Upper lobe of right lung (tissue), 1 donor: Measurements from ENCODE around the gene GOT1. TPM values are rescaled to one million over a fixed set of nuclear protein-coding genes. Genes with fewer than 3 reads are reported as not detected.

ENCODE experiments used
- ATAC-seq: fragments of 200-7000 bp; cut with Tn5 transposase; one replicate; pipeline ENCODE4 v1.9.1; 2020; ENCODE audit warnings: mild to moderate bottlenecking, moderate library complexity
- DNase-seq: peaks from one replicate; pipeline ENCODE4 v3.0.0-alpha.2; 2020
- H3K27ac ChIP-seq: fragments of 200-600 bp; one replicate; pipeline ENCODE4 v1.8.0; 2022
- H3K27me3 ChIP-seq: fragments of 200-600 bp; one replicate; pipeline ENCODE4 v1.8.0; 2022; ENCODE audit warnings: mild to moderate bottlenecking
- H3K36me3 ChIP-seq: fragments of 200-600 bp; one replicate; pipeline ENCODE4 v1.8.0; 2022
- H3K4me1 ChIP-seq: fragments of 200-600 bp; one replicate; pipeline ENCODE4 v1.8.0; 2022
- H3K4me3 ChIP-seq: fragments of 200-600 bp; one replicate; pipeline ENCODE4 v1.8.0; 2022; ENCODE audit warnings: mild to moderate bottlenecking
- H3K9me3 ChIP-seq: fragments of 200-600 bp; one replicate; pipeline ENCODE4 v1.8.0; 2022
- CTCF ChIP-seq: fragments of 200-600 bp; IDR thresholded peaks from one replicate; pipeline ENCODE4 v1.8.0; 2022; ENCODE audit warnings: antibody characterized with exemption
- intact Hi-C: fragments of 100-400 bp; cut with DNase I; formaldehyde crosslinking; loops from one replicate; pipeline ENCODE4 v1.11.0; 2022
- total RNA-seq: library from RNA; stranded (reverse); fragmentation: NEBNext Ultra II Directional; extraction: Animal tissue kit (Norgen Biotek cat#: 25700); gene quantifications from one replicate; pipeline ENCODE4 v1.2.1, GENCODE V29; 2021
- donor health status: DM: no; HTN: yes; CAD: no; lungs with severe emphysema.

Gene GOT1
- total RNA-seq, 1 donor from 2014 or later: 25.0 TPM

- no peaks in the 10 kb centered on the region for H3K36me3 ChIP-seq
- ATAC-seq (no peak), DNase-seq (no peak)
- H3K9me3 ChIP-seq: no peaks in the 10 kb centered on the region
- no peaks in the 10 kb centered on the region for H3K4me1 ChIP-seq
- H3K27ac ChIP-seq: no peak overlapping the region
- intact Hi-C loops: no loop called here
- no peak overlapping the region for H3K4me3 ChIP-seq
- H3K27me3 ChIP-seq: peaks cover 22% of the 10 kb centered on the region
- no peak for TF ChIP-seq CTCF
Observed at GRCh38 chr10:99460070-99460469, 29.6 kb upstream of the GOT1 start.

- ATAC-seq (no peak), DNase-seq (no peak)
- intact Hi-C loops: no loop called here
- TF ChIP-seq CTCF: no peak
- Histone ChIP-seq H3K27ac (no peak overlapping the region), H3K4me1 (no peaks in the 10 kb centered on the region), H3K4me3 (no peak overlapping the region), H3K27me3 (peaks cover 22% of the 10 kb centered on the region), H3K9me3 (no peaks in the 10 kb centered on the region), H3K36me3 (no peaks in the 10 kb centered on the region)
Observed at GRCh38 chr10:99459217-99459616, 28.8 kb upstream of the GOT1 start.

GRCh38 chr10:99457813-99458212 is 27.4 kb upstream of the GOT1 start:
- Histone ChIP-seq H3K9me3 (no peaks in the 10 kb centered on the region), H3K36me3 (no peaks in the 10 kb centered on the region), H3K4me3 (no peak overlapping the region), H3K27ac (no peak overlapping the region), H3K27me3 (peaks cover 28% of the 10 kb centered on the region), H3K4me1 (no peaks in the 10 kb centered on the region)
- DNase-seq (no peak), ATAC-seq (no peak)
- intact Hi-C loops: no loop called here
- no peak for TF ChIP-seq CTCF

- no peak overlapping the region for H3K27ac ChIP-seq
- DNase-seq (no peak), ATAC-seq (no peak)
- H3K27me3 ChIP-seq: peaks cover 28% of the 10 kb centered on the region
- no peak overlapping the region for H3K4me3 ChIP-seq
- intact Hi-C loops: no loop called here
- no peak for TF ChIP-seq CTCF
- H3K36me3 ChIP-seq: no peaks in the 10 kb centered on the region
- H3K4me1 ChIP-seq: no peaks in the 10 kb centered on the region
- H3K9me3 ChIP-seq: no peaks in the 10 kb centered on the region
Observed at GRCh38 chr10:99456931-99457288, 26.5 kb upstream of the GOT1 start.

- no peak overlapping the region for H3K4me3 ChIP-seq
- no peak for TF ChIP-seq CTCF
- no peaks in the 10 kb centered on the region for H3K9me3 ChIP-seq
- DNase-seq (no peak), ATAC-seq (no peak)
- no peaks in the 10 kb centered on the region for H3K36me3 ChIP-seq
- H3K27me3 ChIP-seq: peaks cover 28% of the 10 kb centered on the region
- H3K4me1 ChIP-seq: no peaks in the 10 kb centered on the region
- H3K27ac ChIP-seq: no peak overlapping the region
- intact Hi-C loops: no loop called here
Observed at GRCh38 chr10:99456207-99456930, 25.9 kb upstream of the GOT1 start.

- Histone ChIP-seq H3K4me3 (no peak overlapping the region), H3K9me3 (no peaks in the 10 kb centered on the region), H3K27me3 (peaks cover 30% of the 10 kb centered on the region), H3K4me1 (no peaks in the 10 kb centered on the region), H3K27ac (no peak overlapping the region), H3K36me3 (no peaks in the 10 kb centered on the region)
- ATAC-seq (no peak), DNase-seq (no peak)
- TF ChIP-seq CTCF: no peak
- intact Hi-C loops: no loop called here
Observed at GRCh38 chr10:99451981-99452380, 21.6 kb upstream of the GOT1 start.
